Endodermal cell (in vitro differentiated cells): Measurements from ENCODE around the gene SCN11A. TPM values are rescaled to one million over a fixed set of nuclear protein-coding genes. Genes with fewer than 3 reads are reported as not detected.

Experiments
- DNase-seq: peaks from one replicate; pipeline ENCODE4 v3.0.0-alpha.2; 2017
- H3K27ac ChIP-seq: 2 replicates; pipeline ENCODE4 v1.5.1; 2013; ENCODE audit warnings: mild to moderate bottlenecking, low read depth, low read length, moderate library complexity
- H3K27me3 ChIP-seq: 2 replicates; pipeline ENCODE4 v1.6.1; 2013; ENCODE audit warnings: mild to moderate bottlenecking, low read length, moderate library complexity; ENCODE audit not compliant: insufficient read depth, control insufficient read depth, poor library complexity, severe bottlenecking
- H3K36me3 ChIP-seq: 2 replicates; pipeline ENCODE4 v1.7.0; 2013; ENCODE audit warnings: mild to moderate bottlenecking, low read length, moderate library complexity; ENCODE audit not compliant: control insufficient read depth, insufficient read depth
- H3K4me1 ChIP-seq: one replicate; pipeline ENCODE4 v1.7.0; 2013; ENCODE audit warnings: low read length; ENCODE audit not compliant: control insufficient read depth, insufficient read depth
- H3K4me3 ChIP-seq: 2 replicates; pipeline ENCODE4 v1.5.1; 2013; ENCODE audit warnings: mild to moderate bottlenecking, low read length, moderate library complexity
- H3K9ac ChIP-seq: 2 replicates; pipeline ENCODE4 v1.6.1; 2013; ENCODE audit warnings: mild to moderate bottlenecking, low read length, moderate library complexity; ENCODE audit not compliant: poor library complexity, severe bottlenecking; ENCODE audit errors: extremely low read depth
- H3K9me3 ChIP-seq: 2 replicates; pipeline ENCODE4 v1.6.1; 2013; ENCODE audit warnings: mild to moderate bottlenecking, low read length, moderate library complexity; ENCODE audit not compliant: control insufficient read depth
- H3K27ac Mint-ChIP-seq: 2 replicates; pipeline ENCODE4 v1.8.0; 2020; ENCODE audit warnings: mixed read lengths
- H3K27me3 Mint-ChIP-seq: 2 replicates; pipeline ENCODE4 v1.8.0; 2021; ENCODE audit warnings: mild to moderate bottlenecking, mixed read lengths; ENCODE audit not compliant: insufficient read depth
- H3K36me3 Mint-ChIP-seq: 2 replicates; pipeline ENCODE4 v1.8.0; 2020; ENCODE audit warnings: low read depth, mixed read lengths
- H3K4me1 Mint-ChIP-seq: 2 replicates; pipeline ENCODE4 v1.8.0; 2020; ENCODE audit warnings: mixed read lengths
- H3K4me3 Mint-ChIP-seq: 2 replicates; pipeline ENCODE4 v1.8.0; 2020; ENCODE audit warnings: mild to moderate bottlenecking, moderate library complexity, mixed read lengths
- H3K9me3 Mint-ChIP-seq: 2 replicates; pipeline ENCODE4 v1.8.0; 2020; ENCODE audit warnings: mild to moderate bottlenecking, mixed read lengths
- WGBS, 2 experiments: methylation state at CpG; one replicate each; pipeline versions ENCODE4 v1.1.5 to v1.1.7; 2013; ENCODE audit warnings: missing lambda C conversion rate in 2 of 2, mixed read lengths in 1 of 2; ENCODE audit not compliant: insufficient coverage in 1 of 2, insufficient read length in 1 of 2; 5-methylcytosine and 5-hydroxymethylcytosine counted together
- total RNA-seq, 2 donors: library from RNA; stranded (reverse); fragmentation: NEBNext Ultra II Directional in 1 of 2; extraction: Animal tissue kit (Norgen Biotek cat#: 25700) in 1 of 2; gene quantifications; 2 replicates in 1 of 2; 3 replicates in 1 of 2; pipeline ENCODE4 v1.2.1, GENCODE V29; 2021
- TF ChIP-seq, protein P1 (sequence below): fragments of 200-600 bp; sonication (generic); conservative IDR thresholded peaks from 2 replicates; pipeline ENCODE4 v1.5.0; 2021; ENCODE audit warnings: antibody characterized with exemption, mild to moderate bottlenecking

Gene SCN11A
- total RNA-seq, 2 donors from 2014 or later, result 0.40 to 0.81 TPM

DNA sequence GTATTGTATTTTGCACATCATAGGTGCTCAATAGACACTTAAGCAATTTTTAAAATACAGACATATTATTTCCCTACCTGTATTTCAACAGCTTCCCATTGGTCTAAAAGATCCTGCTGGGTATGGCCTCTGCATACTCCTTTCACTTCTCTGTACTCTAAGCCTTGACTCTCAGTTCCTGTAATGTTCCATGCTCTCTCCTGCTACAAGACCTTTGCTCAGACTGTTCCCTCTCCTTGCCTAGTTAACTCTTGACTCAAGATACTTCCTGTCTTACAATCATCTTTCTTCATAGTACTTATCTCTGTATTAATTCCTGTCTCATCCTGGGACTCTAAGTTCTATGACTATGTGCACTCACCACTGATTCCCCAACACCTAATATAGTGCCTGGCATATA, 1.7 kb downstream of the SCN11A start:
- Mint-ChIP-seq H3K4me3 (no peak overlapping the region), H3K4me1 (peaks cover 14% of the 10 kb centered on the region), H3K36me3 (no peaks in the 10 kb centered on the region), H3K27me3 (peaks cover 1% of the 10 kb centered on the region), H3K27ac (no peak overlapping the region), H3K9me3 (no peaks in the 10 kb centered on the region)
- no peaks in the 10 kb centered on the region for H3K27me3 ChIP-seq
- no peaks in the 10 kb centered on the region for H3K4me1 ChIP-seq
- H3K36me3 ChIP-seq, result no peaks in the 10 kb centered on the region
- no peak overlapping the region for H3K4me3 ChIP-seq
- no peak overlapping the region for H3K9ac ChIP-seq
- H3K27ac ChIP-seq, result no peak overlapping the region
- TF ChIP-seq, protein P1, sequence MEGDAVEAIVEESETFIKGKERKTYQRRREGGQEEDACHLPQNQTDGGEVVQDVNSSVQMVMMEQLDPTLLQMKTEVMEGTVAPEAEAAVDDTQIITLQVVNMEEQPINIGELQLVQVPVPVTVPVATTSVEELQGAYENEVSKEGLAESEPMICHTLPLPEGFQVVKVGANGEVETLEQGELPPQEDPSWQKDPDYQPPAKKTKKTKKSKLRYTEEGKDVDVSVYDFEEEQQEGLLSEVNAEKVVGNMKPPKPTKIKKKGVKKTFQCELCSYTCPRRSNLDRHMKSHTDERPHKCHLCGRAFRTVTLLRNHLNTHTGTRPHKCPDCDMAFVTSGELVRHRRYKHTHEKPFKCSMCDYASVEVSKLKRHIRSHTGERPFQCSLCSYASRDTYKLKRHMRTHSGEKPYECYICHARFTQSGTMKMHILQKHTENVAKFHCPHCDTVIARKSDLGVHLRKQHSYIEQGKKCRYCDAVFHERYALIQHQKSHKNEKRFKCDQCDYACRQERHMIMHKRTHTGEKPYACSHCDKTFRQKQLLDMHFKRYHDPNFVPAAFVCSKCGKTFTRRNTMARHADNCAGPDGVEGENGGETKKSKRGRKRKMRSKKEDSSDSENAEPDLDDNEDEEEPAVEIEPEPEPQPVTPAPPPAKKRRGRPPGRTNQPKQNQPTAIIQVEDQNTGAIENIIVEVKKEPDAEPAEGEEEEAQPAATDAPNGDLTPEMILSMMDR, result no peak
- H3K9me3 ChIP-seq, result no peaks in the 10 kb centered on the region
- DNase-seq, result no peak

DNA sequence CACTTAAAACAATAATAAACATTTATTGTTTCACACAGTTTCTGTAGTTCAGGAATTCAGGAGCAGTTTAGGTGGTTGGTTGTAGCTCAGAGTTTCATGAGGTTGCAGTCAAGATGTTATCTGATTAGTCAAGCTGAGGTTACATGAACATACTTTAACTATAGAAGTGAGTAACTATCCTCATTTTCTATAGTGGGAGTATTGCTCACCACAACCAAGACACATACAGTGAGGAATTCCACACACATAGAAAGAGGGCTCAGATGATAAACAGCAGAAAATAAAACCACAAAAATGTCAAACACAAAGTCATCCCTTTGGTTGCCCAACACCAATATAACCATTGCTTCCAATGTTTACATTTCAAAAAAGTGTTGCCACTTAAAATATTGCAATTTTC, 13.6 kb downstream of the SCN11A start:
- H3K4me3 Mint-ChIP-seq, result no peak overlapping the region
- H3K27me3 Mint-ChIP-seq, result peaks cover 8% of the 10 kb centered on the region

DNA sequence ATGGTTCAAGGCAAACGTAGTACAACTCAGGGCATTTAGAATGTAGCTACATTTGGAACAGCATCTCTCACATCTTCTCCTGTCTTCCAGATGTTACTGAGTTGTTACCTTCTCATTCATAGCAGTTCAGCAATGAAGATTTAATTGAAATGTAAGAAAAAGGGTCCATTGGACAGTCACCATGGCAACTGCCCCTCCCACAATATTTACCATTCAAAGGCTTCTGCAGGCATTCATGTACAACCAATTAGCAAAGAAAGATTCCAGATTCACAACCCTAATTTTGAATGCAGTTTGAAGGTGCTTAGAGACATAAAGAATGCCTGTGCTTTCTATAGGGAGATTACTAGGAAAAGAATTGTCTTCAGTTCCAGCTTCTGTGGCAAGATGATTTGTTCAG, 22.2 kb downstream of the SCN11A start:
- DNase-seq, result no peak
- Histone ChIP-seq H3K27me3 (no peaks in the 10 kb centered on the region), H3K27ac (no peak overlapping the region), H3K36me3 (no peaks in the 10 kb centered on the region), H3K9me3 (no peaks in the 10 kb centered on the region), H3K4me1 (no peaks in the 10 kb centered on the region), H3K4me3 (no peak overlapping the region), H3K9ac (no peak overlapping the region)
- H3K27ac Mint-ChIP-seq, result no peak overlapping the region
- TF ChIP-seq, protein P1, result no peak
- no peaks in the 10 kb centered on the region for H3K36me3 Mint-ChIP-seq
- peaks cover 5% of the 10 kb centered on the region for H3K9me3 Mint-ChIP-seq
- H3K4me3 Mint-ChIP-seq, result no peak overlapping the region
- no peaks in the 10 kb centered on the region for H3K4me1 Mint-ChIP-seq
- WGBS, 2 experiments, result 90% methylated on average over 1 of the region's 1 CpG; no CpG with 5 or more reads in 1 of the 2 experiments
- no peaks in the 10 kb centered on the region for H3K27me3 Mint-ChIP-seq

More for the DNA sequence above, 13.6 kb downstream of the SCN11A start:
- Histone ChIP-seq H3K9me3 (no peaks in the 10 kb centered on the region), H3K27ac (no peak overlapping the region), H3K4me1 (no peaks in the 10 kb centered on the region), H3K27me3 (no peaks in the 10 kb centered on the region), H3K9ac (no peak overlapping the region), H3K4me3 (no peak overlapping the region), H3K36me3 (no peaks in the 10 kb centered on the region)
- Mint-ChIP-seq H3K4me1 (no peaks in the 10 kb centered on the region), H3K27ac (no peak overlapping the region), H3K9me3 (peaks cover 17% of the 10 kb centered on the region), H3K36me3 (no peaks in the 10 kb centered on the region)
- DNase-seq, result no peak
- TF ChIP-seq, protein P1, result no peak
